Measurements from ENCODE around the gene COL23A1.

DNA sequence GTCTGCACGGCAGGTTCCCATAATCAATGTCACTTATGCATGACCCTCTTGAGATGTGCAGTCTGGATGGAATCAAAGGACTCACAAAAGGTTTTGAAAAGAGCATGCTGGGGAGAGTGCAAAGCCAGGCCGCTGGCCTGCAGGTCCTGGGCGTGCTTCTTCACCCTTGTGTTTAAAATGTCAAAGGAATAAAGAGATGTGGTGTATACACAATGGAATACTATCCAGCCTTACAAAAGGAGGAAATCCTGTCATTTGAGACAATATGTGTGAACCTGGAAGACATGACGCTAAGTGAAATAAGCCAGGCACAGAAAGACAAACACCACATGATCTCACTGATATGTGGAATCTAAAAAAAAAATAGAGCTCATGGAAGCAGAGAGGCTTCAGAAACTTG lies 220.1 kb downstream of the COL23A1 start:
- no peak for TF ChIP-seq ZNF3 (CRISPR knock-in tag; IDR thresholded peaks at IDR 0.05)
- TF ChIP-seq SIN3B (IDR thresholded peaks at IDR 0.05; ENCODE audit: low read length) = no peak
- no peak for TF ChIP-seq ZNF317 (CRISPR knock-in tag; IDR thresholded peaks at IDR 0.05)
- TF ChIP-seq ETV5 (CRISPR knock-in tag; IDR thresholded peaks at IDR 0.05; ENCODE audit: borderline replicate concordance) = no peak
- TF ChIP-seq ZNF773 (CRISPR knock-in tag; IDR thresholded peaks at IDR 0.05; ENCODE audit: borderline replicate concordance) = no peak
- TF ChIP-seq POLR2A (IDR thresholded peaks at IDR 0.05; ENCODE audit: insufficient read depth in 1 of 2, low read depth in 2 of 2, low read length in 2 of 2) = no peak
- no peak for TF ChIP-seq ZNF629 (CRISPR knock-in tag; conservative IDR thresholded peaks at IDR 0.05)
- TF ChIP-seq, protein P1, sequence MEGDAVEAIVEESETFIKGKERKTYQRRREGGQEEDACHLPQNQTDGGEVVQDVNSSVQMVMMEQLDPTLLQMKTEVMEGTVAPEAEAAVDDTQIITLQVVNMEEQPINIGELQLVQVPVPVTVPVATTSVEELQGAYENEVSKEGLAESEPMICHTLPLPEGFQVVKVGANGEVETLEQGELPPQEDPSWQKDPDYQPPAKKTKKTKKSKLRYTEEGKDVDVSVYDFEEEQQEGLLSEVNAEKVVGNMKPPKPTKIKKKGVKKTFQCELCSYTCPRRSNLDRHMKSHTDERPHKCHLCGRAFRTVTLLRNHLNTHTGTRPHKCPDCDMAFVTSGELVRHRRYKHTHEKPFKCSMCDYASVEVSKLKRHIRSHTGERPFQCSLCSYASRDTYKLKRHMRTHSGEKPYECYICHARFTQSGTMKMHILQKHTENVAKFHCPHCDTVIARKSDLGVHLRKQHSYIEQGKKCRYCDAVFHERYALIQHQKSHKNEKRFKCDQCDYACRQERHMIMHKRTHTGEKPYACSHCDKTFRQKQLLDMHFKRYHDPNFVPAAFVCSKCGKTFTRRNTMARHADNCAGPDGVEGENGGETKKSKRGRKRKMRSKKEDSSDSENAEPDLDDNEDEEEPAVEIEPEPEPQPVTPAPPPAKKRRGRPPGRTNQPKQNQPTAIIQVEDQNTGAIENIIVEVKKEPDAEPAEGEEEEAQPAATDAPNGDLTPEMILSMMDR (CRISPR knock-in tag; IDR thresholded peaks at IDR 0.05) = no peak
- no peak for TF ChIP-seq MAZ (IDR thresholded peaks at IDR 0.05; ENCODE audit: borderline replicate concordance, low read depth, low read length)
- TF ChIP-seq MAZ (CRISPR knock-in tag; IDR thresholded peaks at IDR 0.05; ENCODE audit: low read depth) = no peak
- TF ChIP-seq NFE2L2 (IDR thresholded peaks at IDR 0.05; ENCODE audit: low read length) = no peak
- no peak for TF ChIP-seq ZNF331 (CRISPR knock-in tag; IDR thresholded peaks at IDR 0.05)
- TF ChIP-seq ZNF841 (CRISPR knock-in tag; IDR thresholded peaks at IDR 0.05; ENCODE audit: borderline replicate concordance) = no peak
- TF ChIP-seq, protein P2, sequence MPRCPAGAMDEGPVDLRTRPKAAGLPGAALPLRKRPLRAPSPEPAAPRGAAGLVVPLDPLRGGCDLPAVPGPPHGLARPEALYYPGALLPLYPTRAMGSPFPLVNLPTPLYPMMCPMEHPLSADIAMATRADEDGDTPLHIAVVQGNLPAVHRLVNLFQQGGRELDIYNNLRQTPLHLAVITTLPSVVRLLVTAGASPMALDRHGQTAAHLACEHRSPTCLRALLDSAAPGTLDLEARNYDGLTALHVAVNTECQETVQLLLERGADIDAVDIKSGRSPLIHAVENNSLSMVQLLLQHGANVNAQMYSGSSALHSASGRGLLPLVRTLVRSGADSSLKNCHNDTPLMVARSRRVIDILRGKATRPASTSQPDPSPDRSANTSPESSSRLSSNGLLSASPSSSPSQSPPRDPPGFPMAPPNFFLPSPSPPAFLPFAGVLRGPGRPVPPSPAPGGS (CRISPR knock-in tag; IDR thresholded peaks at IDR 0.05) = no peak
